CD4-positive, alpha-beta T cell treated with Interferon gamma for 1 hour (primary cell): ENCODE results near the gene MAPKAP1.
A peak's percentile ranks its signal among the peaks of the same experiment; 100 is the strongest.

ENCODE experiments used
- DNase-seq: peaks from one replicate; pipeline ENCODE4 v3.0.0-alpha.2; 2020

The MAPKAP1 gene

DNA sequence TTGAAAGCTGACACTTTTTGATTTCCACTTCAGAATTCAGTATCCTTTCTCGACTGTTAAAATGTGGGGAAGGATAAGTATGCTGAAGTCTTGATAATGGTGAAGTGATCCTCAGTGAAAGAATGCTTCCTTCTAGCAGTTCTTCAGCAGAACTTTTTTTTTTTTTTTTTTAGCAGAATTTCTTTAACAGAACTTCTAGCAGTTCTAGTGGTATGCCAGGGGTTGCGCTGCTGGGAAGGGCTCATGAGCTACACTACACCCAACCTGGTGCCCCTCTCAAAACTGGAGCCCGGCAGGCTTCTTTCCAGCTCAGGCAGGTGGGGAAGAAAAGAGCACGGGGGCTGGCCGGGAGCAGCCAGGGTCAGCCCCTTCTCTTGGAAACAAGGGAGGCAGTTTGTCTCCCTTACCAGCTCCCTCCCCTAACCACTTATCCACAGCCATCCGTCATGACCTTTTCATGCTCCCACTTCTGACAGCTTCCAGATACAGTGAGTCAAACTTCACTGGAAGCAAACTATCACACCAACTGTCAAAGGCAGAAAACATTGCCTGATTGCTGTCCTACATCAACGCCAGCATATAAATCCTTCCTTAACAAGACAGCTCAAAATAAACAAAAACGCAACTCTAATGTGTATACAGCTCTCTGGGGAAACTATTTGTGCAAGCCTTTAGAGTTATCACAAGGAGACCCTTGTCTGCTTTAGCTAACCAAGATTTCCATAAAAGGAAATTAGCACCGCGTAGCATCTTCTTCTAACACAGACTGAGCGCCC, 233.9 kb downstream of the MAPKAP1 start:
- no peak for DNase-seq

DNA sequence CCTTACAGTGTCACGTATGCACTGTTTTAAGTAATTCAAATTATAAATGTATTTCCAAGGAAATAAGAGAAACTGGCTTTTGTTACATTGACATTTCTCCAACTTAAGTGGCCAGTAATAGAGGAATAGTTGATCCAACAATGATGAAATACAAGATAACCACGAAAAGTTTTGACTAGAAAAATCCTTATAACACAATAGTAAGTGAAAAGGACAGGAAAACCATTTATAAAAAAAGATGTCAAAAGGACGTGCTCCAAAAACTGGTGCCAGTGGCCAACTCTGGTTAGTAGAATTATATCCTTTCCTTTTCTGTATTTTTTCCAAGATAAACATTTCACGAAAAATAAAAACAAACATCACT, 234.5 kb downstream of the MAPKAP1 start:
- DNase-seq = no peak

DNA sequence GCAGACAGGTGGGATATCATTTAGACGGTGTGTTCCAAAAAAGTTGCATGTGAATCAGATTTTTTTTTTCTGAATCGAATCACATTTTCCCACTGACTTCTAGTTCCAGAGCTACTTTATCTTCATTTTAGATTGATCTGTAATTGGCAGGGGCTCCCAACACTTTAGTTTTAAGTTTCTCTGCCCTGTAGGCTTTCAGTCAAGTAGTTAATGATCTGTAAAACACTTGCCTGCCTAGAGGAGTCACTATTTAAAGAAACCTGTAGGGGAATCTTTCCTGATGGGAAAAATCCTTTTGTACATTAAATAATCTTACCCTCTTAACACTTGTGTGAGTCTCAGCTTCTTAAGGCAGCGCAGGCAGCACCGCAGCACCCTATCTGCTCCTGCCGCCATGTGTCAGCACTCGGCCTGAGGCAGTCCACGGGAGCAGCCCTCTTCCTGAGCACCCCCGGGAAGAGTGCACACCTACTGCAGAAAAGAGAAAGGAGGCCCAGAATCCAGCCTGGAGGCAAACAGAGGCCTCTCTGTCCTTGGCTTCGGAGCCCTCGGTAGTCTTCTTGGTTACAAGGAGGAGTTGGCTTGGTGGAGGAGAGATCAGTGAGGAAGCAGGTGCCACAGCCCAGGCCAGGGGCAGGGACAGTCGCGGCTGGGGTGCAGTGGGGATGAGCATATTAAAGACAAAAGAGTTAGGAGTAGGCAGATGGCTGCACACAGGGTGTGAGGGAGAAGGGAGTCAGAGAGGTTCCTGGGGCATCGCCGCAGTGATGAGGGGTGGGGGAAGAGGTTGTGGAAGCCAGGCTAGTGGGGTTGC, 236.0 kb downstream of the MAPKAP1 start:
- no peak for DNase-seq

DNA sequence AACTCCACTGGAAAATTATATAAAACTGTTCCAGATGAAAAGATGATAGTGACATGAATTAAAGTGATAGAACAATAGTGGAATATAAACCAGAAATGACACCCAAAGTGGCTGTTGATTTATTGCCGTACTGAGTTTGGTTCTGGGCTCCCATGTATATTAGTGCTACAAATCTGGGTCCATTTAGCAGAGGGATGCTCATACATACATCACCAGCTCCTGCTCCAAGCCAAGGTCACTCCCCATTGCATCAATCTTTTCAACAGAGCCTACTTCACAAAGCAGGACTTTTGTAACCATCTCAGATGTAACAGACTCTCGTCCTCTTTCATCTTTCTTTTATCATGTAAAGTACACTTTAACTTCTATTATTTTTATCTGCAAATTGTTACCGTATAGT, 236.8 kb downstream of the MAPKAP1 start:
- no peak for DNase-seq

DNA sequence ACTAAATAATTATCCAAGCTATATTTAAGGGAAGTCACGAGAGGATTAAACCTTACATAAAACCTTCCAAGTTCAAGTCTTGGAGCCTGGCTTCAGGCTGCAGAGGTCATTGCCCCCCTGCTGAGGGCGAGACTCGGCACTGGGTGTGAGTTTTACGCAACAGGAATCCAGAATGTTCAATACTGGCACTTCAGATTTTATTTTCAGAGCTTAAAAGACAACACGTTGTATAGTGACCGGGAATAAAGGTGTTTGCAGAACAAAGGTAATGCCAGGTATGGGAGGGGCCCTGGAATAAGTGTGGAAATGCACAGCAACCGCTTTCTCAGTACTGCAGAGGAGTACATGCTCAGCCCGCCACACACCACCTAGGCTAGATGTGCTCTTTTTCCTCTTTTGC, 238.4 kb downstream of the MAPKAP1 start:
- no peak for DNase-seq

DNA sequence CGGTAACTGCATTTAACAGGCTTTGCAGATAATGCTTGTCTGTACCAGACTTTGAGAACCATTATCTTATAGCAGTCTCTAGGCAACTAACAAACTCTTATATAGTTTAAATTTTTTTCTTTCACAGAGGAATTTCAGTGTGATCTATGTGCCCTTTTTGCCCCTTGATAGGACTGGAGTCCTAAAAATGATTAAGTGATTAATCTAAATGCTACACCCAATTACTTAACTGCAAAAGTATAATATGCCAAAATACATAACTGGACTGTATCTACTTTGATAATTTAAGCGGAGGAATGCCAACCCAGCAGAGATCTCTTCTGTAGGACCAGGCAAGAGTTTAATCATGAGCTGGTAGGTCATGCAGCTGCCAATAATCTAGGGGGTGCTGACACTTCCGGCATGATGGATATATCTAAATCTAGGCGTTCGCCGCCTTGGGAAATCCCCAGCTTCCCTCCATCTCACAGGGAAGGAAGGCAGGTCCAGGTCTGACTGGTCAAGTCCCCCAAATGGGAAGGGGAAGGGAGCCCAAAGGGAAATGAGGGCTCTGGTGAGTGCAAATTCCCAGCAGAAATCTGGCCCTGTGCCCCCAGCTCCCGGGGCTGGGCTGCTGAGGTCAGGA, 239.8 kb downstream of the MAPKAP1 start:
- DNase-seq = no peak

DNA sequence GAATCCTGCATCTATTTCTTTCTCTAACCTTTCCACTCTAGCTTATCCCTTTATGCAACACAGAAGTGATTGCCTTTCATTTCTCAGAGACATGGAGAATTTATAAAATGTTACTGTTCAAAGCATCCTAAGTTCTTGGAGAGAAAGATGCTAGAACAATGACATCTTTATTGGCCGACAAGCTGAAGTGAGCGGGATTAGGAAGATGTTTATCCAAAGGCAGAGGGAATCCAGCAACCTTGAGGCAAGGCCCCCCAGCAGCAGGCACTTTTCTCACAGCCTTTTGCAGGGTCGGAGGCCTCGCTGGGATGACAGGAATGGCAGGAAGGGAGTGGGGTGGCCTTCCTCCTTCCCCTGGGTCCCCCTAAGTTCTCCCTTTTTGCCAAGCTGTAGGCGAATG, 240.6 kb downstream of the MAPKAP1 start:
- no peak for DNase-seq

DNA sequence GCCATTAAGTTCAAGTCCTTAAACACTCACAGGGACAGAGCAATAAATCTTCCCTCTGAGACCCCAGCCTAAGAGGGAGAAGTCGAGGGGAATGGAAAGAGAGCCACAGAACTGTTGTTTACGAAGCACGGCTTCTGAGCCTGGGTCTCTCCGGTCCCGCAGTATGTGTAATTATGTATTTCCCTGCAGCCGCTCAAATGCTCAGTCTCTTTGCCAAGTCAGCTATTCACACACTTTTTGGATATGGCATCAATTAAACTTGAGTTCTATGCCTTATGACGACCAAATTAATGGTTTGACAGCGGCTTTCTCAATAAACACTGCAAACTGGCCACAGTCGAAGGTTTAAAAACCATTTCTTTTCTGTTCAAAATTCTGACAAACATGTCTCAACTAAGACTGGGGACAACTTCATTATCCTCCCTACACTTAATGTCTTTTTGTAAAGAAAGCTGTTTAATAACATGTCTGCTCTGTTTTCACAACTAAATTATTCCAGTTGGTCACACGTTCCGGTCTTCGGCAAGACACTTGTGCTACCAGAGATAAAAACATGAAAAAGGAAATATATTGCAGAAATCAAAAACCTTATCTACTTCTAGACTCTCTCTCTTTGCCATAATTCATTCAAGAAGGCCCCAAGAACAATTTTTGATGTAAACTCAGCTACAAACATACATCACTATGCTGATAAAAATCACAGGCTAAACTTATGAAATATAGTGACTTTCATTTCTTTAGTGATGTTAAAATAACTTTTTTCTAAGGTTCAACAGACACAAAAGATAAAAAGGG, 242.2 kb downstream of the MAPKAP1 start:
- no peak for DNase-seq

DNA sequence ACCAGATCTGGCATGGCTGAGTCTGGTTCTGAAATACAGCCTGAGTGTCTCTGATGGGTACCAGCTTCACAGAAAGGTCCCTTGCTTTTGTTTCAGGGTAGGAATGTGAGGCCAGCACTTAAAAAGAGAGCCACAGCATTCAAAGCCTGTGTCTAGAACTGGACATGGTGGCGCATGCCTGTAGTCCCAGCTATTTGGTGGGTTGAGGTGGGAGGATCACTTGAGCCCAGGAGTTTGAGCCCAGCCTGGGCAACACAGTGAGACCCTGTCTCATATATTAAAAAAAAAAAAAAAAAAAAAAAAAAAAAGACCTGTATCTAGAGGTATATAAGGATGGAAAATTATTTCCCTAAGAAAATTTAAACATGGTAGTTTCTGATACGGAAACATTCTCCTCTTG, 243.1 kb downstream of the MAPKAP1 start:
- DNase-seq = no peak

DNA sequence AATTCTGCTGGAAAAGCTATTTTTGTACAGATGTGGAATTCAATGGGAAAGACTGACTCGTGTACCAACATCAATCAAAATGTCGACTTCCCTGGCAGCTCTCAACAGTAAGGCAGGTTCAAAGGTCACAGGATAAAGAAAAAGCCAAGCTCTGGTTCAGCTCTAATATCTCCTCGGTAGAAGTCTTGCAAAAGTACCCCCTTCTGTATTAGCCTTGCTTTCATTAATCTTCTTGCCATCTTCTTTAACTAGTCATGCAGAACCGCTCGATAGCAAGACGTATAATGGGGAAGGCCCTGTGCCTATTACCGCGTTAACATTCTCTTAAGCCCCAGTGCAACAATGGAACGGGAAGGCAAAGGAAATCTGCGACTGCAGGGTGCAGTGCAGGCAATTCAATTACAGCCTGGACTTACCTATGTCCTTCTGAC, 244.1 kb downstream of the MAPKAP1 start:
- no peak for DNase-seq

DNA sequence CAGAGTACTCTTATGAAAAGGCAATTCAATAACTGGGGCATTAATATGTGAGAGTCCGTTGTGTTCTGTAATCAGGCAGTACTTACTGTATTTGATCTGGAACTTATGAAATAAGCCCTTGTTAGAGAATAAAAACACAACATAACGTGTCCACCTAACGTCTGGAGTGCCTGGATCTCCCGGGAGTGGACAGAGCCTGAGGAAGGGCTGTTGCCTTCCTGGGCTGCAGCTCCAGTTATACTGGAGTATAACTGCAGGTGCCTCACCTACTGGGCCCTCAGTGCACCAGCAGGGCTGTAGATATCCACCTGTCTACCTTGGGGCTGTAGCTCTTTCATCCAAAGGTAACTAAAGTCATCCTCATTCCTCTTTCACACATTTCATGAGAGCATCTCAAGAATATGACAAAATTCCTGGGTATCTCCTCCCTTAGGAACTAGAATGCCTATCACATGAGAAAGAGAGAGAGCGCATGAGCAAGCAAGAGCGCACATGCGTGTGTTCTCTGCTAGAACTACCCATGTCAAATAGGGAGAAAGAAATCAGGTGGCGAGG, 245.3 kb downstream of the MAPKAP1 start:
- no peak for DNase-seq

DNA sequence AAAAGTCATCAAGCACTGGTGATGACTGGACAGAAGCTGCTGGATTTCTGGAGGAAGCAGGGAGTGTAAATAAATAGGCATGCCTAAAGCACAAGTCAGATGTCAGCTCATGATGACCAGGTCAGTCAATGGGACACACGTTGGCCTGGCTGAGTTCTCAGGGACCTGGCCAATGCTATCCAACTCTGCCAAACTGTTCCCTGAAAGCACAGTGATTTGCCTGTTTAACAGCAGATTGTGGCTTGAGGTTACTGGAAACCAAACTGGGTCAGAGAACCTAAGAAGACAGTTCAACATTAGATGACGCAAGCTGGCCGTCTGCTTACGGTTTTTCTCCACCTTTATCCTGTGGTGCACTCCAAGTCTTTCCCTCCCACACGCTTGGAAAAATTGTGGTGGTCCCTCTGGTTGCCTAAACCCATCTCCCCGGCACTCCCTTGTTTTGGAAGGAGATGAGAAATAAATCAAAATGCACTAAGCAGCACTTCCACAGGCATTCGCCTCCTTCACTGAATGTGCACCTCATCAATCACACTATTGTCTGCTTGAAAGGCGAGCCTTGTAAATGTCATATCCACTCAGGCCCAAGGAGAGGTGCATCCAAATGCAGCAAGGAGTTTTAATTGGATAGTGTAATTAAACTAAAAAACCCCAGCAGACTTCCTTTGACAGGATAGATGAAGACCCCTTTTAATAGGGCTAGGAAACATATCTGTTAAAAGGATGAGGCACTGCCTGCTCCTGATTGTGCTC, 245.9 kb downstream of the MAPKAP1 start:
- no peak for DNase-seq

DNA sequence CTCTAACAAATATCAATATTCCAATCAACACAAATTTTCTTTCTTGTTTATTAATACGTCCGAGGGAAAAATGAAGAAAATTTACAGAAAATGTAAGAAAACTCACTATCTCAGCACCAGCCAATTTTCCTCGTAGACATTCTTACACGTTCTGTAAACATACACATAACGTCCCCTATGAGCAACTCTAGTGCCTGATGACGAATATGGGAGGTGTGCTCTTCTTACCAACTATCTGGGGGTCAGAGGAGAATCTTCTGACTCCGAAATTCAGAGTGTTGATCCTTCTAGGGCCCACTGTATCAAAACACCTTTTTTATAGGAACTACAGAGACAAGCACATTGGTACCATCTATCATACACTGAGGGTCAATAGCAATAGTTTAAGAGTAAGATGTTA, 246.7 kb downstream of the MAPKAP1 start:
- DNase-seq = no peak

DNA sequence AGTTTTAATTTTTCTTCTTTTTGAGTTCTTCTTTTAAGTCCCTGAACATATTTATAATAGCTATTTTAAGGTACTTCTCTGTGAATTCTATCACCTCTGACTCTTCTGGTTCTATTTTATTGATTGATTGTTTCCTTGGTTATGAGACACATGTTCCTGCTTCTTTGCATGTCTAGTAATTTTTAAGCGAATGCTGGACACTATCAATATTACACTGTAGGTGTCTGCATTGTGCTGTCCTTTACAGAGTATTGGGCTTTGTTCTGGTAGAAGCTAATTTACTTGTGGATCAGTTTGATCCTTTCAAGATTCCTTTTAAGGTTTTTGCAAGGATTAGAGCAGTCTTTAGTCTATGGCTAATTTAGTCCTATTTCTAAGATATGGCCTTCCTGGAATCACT, 249.7 kb downstream of the MAPKAP1 start:
- no peak for DNase-seq

DNA sequence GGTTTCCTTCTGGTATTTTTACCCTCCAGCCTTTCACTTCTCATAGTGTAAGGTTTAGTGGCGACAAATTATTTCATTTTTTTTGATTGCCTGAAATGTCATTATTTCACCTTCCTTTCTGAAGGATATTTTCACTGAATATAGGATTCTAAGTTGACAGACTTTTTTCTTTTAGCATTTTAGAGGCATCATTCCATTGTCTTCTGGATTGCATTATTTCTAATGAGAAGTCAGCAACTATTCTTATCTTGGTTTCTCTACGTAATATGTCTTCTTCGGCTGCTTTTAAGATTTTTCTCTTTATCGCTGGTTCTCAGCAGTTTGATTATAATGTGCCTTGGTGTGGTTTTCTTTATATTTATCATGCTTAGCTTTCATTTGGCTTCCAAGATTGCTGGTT, 251.1 kb downstream of the MAPKAP1 start:
- no peak for DNase-seq

DNA sequence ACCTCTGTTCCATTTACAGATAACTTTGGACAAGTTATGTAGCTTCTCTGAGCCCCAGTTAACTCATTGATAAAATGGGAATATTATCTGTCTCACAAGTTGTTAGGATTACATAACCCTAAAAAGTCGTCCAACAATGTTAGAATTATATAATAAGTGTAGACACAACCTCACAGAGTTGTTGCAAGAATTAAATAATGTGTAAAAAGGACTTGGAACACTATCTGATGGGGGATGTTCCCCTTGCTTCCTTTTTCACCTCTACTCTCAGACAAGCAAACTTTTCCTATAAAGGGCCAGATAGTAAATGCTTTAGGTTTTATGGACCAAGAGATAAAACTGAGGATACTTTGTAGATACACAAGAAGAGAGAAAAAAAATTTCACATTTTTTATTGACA, 251.9 kb downstream of the MAPKAP1 start:
- DNase-seq = no peak

DNA sequence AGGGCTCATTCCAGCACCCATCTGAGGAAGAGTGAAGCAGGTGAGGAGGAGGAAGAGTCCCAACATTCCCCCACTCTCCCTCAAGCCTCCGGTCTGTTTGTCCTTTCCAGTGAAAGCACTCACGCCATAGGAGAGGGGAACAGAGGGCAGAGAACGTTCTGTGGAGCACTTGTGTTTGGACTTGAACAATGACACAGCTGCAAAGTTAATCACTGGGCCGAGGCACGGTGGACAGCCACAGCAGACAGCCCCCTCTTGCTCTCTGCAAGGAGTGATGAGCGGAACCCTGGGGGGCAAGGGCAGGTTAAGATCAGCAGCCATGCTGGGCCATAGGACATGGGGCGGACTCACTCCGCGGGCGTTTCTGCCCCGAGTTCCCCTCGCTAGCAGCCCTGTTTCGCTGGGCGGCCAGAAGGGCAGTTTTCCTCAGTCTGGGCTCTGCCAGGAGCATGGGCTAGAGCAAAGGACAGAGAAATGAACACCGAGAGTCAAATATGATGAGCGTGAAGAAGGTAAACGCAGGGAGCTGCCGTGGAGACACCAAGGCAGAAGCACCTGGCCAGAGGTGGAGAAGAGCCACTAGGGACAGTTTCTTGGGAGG, 259.7 kb downstream of the MAPKAP1 start:
- no peak for DNase-seq

DNA sequence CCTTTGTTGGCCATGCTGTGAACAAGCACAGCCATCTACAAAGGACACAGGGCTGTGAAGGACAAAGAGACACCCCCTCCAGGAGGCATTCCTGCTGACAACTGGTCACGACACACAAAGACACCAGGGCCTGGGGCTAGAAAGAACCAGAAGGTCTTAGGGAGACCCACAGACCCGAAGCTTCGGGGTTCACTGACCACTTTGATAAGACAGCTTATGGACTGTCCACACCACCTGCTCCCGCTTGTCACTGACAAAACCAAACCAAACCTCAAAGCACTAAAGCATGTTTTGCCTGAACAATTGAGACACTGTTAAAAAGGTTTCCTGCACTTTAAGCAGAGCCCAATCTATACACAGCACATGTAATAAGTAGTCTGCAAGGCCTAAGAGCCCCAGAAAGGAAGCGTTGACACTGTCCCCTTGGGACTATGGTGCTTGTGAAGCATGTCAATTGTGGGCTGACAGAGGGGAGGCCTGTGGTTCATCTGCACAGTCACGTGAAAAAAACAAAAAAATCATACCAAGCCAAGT, 260.4 kb downstream of the MAPKAP1 start:
- peak; percentile 74 for DNase-seq

DNA sequence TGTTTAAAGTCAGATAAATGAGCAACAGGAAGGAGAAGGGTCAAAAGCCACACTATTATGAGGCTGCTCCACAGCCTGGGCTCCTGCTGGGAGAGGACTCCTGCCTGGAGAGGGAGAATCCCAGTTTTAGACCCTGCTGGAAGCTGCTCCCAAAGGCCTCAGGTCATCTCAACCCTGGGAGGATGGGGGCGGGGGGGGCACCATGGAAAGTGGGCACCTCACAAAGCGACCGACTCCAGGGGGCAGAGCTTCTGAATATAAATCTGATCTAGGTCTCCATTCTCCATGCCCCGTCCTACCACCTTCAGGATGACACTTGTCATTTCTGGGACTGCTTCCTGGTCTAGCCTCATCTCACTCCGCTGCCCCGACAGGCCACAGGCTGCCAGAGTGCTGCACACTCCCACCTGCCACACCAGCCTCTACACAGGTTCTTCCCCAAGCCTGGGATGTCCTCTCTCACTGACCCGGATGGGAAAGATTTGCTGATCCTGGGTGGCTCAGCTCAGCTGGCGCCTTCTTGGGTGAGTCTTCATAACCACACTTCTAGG, 262.0 kb downstream of the MAPKAP1 start:
- DNase-seq = no peak

DNA sequence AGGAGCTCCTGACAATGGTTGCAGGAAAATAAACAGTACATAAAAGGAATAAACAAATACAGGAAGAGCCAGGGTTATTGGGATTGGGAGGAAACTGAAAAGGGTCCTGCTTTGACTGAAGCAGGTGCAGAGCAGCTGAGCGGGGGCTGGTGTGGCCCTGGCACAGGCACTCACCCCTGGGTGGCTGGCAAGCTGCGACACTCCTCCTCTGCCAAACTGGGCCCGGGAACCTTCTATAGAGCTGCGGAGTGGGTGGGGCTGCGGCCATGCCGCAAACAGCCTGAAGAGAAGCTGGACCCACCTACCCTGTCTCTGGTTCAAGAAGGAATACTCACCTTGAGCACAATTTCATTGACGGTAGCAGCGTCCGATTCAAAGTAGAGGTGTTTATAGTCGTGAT, 262.8 kb downstream of the MAPKAP1 start:
- DNase-seq = no peak

DNA sequence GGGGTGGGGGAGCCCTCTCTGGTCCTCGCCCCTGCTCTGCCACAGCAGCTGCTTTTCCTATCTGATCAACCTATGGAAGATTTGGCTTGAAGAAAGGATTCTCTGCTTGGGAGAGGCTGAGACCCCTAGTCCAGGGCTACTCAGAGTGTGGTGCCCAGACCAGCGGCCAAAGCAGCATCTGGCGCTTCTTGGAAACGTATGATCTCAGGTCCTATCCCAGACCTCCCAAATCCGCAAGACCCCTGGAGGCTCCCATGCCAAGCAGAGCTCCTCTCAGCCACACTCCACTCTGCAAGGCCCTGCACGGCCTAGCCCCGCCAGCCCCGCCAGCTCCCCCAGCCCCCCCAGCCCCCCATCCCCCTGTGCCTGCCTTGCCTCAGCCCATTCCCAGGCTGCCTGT, 263.6 kb downstream of the MAPKAP1 start:
- DNase-seq = no peak
